ACC112 (cell line): ENCODE data around the gene ACOT7.
"Not testable (repeated sequence)": the region's sequence is repeated elsewhere in the genome, so short reads cannot be mapped to it uniquely, and the experiment has no call there.

Experiments
- H2AFZ ChIP-seq: fragments of 200-600 bp; sonication (generic); one replicate; pipeline ENCODE4 v1.6.0; 2017; ENCODE audit warnings: antibody characterized with exemption, low read length; ENCODE audit not compliant: unreplicated experiment
- H3K27ac ChIP-seq: fragments of 200-600 bp; sonication (generic); 2 replicates; pipeline ENCODE4 v1.5.1; 2014; ENCODE audit warnings: low read depth, mild to moderate bottlenecking, antibody characterized with exemption, low read length, moderate library complexity
- H3K27me3 ChIP-seq: fragments of 200-600 bp; sonication (generic); 2 replicates; pipeline ENCODE4 v1.6.1; 2014; ENCODE audit warnings: mild to moderate bottlenecking, antibody characterized with exemption, low read length, moderate library complexity, mixed read lengths; ENCODE audit not compliant: insufficient read depth
- H3K36me3 ChIP-seq: fragments of 200-600 bp; sonication (generic); 2 replicates; pipeline ENCODE4 v1.6.1; 2016; ENCODE audit warnings: mild to moderate bottlenecking, antibody characterized with exemption, low read length, moderate library complexity, mixed read lengths; ENCODE audit not compliant: insufficient read depth
- H3K4me1 ChIP-seq: fragments of 200-600 bp; sonication (generic); one replicate; pipeline ENCODE4 v1.6.1; 2016; ENCODE audit warnings: low read length, mixed read lengths; ENCODE audit not compliant: insufficient read depth, unreplicated experiment, control insufficient read depth
- H3K4me3 ChIP-seq: fragments of 200-600 bp; sonication (generic); 2 replicates; pipeline ENCODE4 v1.5.1; 2014; ENCODE audit warnings: mild to moderate bottlenecking, low read depth, low read length
- H3K79me2 ChIP-seq: fragments of 200-600 bp; sonication (generic); one replicate; pipeline ENCODE4 v1.6.0; 2016; ENCODE audit warnings: low read length; ENCODE audit not compliant: control insufficient read depth, unreplicated experiment, insufficient read depth

ACOT7 gene

GRCh38 chr1:6414443-6414844, 20.9 kb upstream of the ACOT7 start:
- no peaks in the 10 kb centered on the region for H3K79me2 ChIP-seq
- H2AFZ ChIP-seq = no peak overlapping the region
- no peaks in the 10 kb centered on the region for H3K36me3 ChIP-seq
- no peaks in the 10 kb centered on the region for H3K4me1 ChIP-seq
- H3K27ac ChIP-seq = no peak overlapping the region
- H3K27me3 ChIP-seq = peaks cover 51% of the 10 kb centered on the region
- H3K4me3 ChIP-seq = no peak overlapping the region; the same call in 1 of the 2 replicates

- Histone ChIP-seq H3K36me3 (no peaks in the 10 kb centered on the region), H3K27me3 (peaks cover 36% of the 10 kb centered on the region), H3K4me1 (no peaks in the 10 kb centered on the region), H3K79me2 (no peaks in the 10 kb centered on the region), H3K4me3 (no peak overlapping the region), H3K27ac (no peak overlapping the region), H2AFZ (no peak overlapping the region)
These were observed 19.3 kb upstream of the ACOT7 start for GRCh38 chr1:6412896-6413295.

- Histone ChIP-seq H2AFZ (no peak overlapping the region), H3K4me1 (no peaks in the 10 kb centered on the region), H3K27me3 (peaks cover 11% of the 10 kb centered on the region; the same call in 1 of the 2 replicates), H3K27ac (no peak overlapping the region), H3K4me3 (no peak overlapping the region), H3K79me2 (no peaks in the 10 kb centered on the region), H3K36me3 (no peaks in the 10 kb centered on the region)
These were observed 16.8 kb upstream of the ACOT7 start for GRCh38 chr1:6410248-6410893.

DNA sequence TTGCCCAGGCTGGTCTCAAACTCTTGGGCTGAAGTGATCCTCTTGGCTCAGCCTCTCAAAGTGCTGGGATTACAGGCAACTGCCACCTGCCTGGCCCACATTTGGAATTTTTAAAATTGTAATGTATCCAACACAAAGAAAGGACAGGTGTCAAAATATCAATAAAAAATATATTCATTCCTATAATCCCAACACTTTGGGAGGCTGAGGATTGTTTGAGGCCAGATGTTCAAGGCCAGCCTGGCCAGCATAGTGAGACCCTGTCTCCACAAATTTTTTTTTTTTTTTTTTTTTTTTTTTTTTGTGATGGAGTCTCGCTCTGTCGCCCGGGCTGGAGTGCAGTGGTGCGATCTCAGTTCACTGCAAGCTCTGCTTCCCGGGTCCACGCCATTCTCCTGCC, 16.2 kb upstream of the ACOT7 start:
- Histone ChIP-seq H3K27ac (no peak overlapping the region), H3K4me3 (no peak overlapping the region), H3K79me2 (no peaks in the 10 kb centered on the region), H3K4me1 (no peaks in the 10 kb centered on the region), H3K36me3 (no peaks in the 10 kb centered on the region), H3K27me3 (peaks cover 7% of the 10 kb centered on the region; the same call in 1 of the 2 replicates), H2AFZ (no peak overlapping the region)

DNA sequence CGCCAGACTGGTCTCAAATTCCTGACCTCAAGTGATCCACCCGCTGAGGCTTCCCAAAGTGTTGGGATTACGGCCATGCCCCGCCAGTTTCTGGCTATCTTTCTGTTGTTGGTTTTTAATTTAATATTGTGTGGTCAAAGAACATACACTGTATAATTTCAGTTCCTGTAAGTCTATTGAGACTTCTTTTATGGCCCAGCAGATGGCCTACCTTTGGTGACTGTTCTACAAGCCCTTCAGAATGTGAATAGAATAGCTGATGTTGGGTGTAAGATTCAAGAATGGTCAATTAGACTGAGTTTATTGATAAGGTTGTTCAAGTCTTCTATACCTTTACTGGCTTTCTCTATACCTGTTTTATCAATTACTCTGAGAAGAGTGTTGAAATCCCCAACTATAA, 15.5 kb upstream of the ACOT7 start:
- Histone ChIP-seq H3K4me3 (no peak overlapping the region), H3K79me2 (no peaks in the 10 kb centered on the region), H2AFZ (no peak overlapping the region), H3K4me1 (no peaks in the 10 kb centered on the region), H3K36me3 (no peaks in the 10 kb centered on the region), H3K27ac (no peak overlapping the region), H3K27me3 (peaks cover 4% of the 10 kb centered on the region; the same call in 1 of the 2 replicates)

DNA sequence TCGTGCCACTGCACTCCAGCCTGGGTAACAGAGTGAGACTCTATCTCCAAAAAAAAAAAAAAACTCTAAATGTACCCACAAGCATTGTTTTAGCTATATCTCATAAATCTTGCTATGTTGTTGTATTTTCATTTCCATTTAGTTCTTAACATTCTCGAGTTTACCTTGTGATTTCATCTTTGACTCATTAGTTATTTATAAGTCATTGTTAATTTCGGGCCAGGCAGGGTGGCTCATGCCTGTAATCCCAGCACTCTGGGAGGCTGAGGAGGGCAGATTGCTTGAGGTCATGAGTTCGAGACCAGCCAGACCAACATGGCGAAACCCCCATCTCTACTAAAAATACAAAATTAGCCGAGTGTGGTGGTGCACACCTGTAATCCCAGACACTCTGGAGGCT, 14.5 kb upstream of the ACOT7 start:
- no peaks in the 10 kb centered on the region for H3K4me1 ChIP-seq
- H3K4me3 ChIP-seq = no peak overlapping the region
- H3K36me3 ChIP-seq = no peaks in the 10 kb centered on the region

GRCh38 chr1:6401673-6402072, 8.1 kb upstream of the ACOT7 start:
- H3K4me1 ChIP-seq = no peaks in the 10 kb centered on the region
- no peaks in the 10 kb centered on the region for H3K79me2 ChIP-seq
- H3K36me3 ChIP-seq = no peaks in the 10 kb centered on the region
- no peaks in the 10 kb centered on the region for H3K27me3 ChIP-seq
- H3K27ac ChIP-seq = no peak overlapping the region
- no peak overlapping the region for H3K4me3 ChIP-seq
- no peak overlapping the region for H2AFZ ChIP-seq

More for the DNA sequence above, 14.5 kb upstream of the ACOT7 start:
- Histone ChIP-seq H3K27ac (no peak overlapping the region), H3K79me2 (no peaks in the 10 kb centered on the region), H2AFZ (no peak overlapping the region), H3K27me3 (peaks cover 4% of the 10 kb centered on the region; the same call in 1 of the 2 replicates)

- H3K4me1 ChIP-seq = peaks cover 1% of the 10 kb centered on the region
- no peak overlapping the region for H3K27ac ChIP-seq
- no peak overlapping the region for H2AFZ ChIP-seq
- H3K36me3 ChIP-seq = no peaks in the 10 kb centered on the region
- H3K4me3 ChIP-seq = no peak overlapping the region
- no peaks in the 10 kb centered on the region for H3K79me2 ChIP-seq
- H3K27me3 ChIP-seq = no peaks in the 10 kb centered on the region
These were observed 5.7 kb upstream of the ACOT7 start for GRCh38 chr1:6399294-6399693.

DNA sequence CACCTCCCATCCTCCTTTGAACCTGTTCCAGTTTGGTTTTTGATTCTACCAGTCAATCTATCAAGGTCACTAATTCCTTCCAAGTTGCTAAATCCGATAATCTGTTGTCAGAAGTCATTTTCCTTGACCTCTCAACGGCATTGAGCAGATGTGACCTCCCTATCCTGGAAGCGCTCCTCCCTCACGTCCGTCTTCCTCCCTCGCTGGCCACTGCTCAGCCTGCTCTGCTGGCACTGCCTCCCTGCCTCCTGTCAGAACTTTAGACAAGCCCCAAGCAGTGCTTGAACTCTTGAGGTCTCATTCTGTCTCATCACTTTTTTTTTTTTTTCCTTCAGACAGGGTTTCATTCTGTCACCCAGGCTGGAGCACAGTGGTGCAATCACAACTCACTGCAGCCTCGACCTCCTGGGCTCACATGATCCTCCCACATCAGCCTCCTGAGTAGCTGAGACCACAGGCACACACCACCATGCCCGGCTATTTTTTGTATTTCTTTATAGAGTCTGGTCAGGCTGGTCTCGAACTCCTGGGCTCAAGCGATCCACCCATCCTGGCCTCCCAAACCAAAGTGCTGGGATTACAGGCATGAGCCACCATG, 4.4 kb upstream of the ACOT7 start:
- H2AFZ ChIP-seq = no peak overlapping the region
- no peaks in the 10 kb centered on the region for H3K79me2 ChIP-seq
- H3K4me3 ChIP-seq = no peak overlapping the region
- no peak overlapping the region for H3K27ac ChIP-seq
- peaks cover 4% of the 10 kb centered on the region for H3K4me1 ChIP-seq
- no peaks in the 10 kb centered on the region for H3K27me3 ChIP-seq
- H3K36me3 ChIP-seq = no peaks in the 10 kb centered on the region

DNA sequence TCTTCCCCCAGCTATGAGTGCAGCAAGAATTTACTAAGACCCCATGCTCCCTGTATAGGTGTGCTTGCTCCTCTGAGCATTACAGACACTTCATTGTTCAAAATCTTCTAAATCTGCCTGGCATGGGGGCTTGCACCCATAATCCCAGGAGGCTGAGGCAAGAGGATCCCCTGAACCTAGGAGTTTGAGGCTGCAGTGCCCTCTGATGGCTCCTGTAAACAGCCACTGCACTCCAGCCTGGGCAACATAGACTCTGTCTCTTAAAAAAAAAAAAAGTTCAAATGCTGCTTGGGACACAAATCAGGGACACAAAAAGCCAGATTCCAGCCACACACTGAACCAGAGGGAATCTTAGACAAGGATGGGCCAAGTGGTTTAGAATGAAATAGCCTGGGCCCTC, 3.4 kb upstream of the ACOT7 start:
- H3K27me3 ChIP-seq = no peaks in the 10 kb centered on the region
- no peaks in the 10 kb centered on the region for H3K36me3 ChIP-seq
- no peak overlapping the region for H2AFZ ChIP-seq
- no peak overlapping the region for H3K4me3 ChIP-seq
- no peak overlapping the region for H3K27ac ChIP-seq
- peaks cover 7% of the 10 kb centered on the region for H3K4me1 ChIP-seq
- peaks cover 8% of the 10 kb centered on the region for H3K79me2 ChIP-seq

GRCh38 chr1:6395781-6396244, 2.2 kb upstream of the ACOT7 start:
- Histone ChIP-seq H3K4me1 (peaks cover 13% of the 10 kb centered on the region), H3K79me2 (peaks cover 17% of the 10 kb centered on the region)
- not testable (repeated sequence) for H3K27ac ChIP-seq, H2AFZ ChIP-seq, H3K4me3 ChIP-seq, H3K27me3 ChIP-seq, H3K36me3 ChIP-seq
